PC-3 (cell line): ENCODE results near the gene TEAD1.

Experiments used
- EZH2 ChIP-seq: fragments of 300-600 bp; sonication (generic); IDR thresholded peaks from one replicate; pipeline ENCODE4 v1.6.1; 2017; ENCODE audit warnings: antibody characterized with exemption, mild to moderate bottlenecking, low read length; ENCODE audit not compliant: unreplicated experiment
- TF ChIP-seq, protein P1 (sequence below): fragments of 300-600 bp; sonication (generic); conservative IDR thresholded peaks from 2 replicates; pipeline ENCODE4 v1.5.1; 2017; ENCODE audit warnings: antibody characterized with exemption, low read depth, mild to moderate bottlenecking, low read length

- no peak for TF ChIP-seq EZH2
- TF ChIP-seq, protein P1, sequence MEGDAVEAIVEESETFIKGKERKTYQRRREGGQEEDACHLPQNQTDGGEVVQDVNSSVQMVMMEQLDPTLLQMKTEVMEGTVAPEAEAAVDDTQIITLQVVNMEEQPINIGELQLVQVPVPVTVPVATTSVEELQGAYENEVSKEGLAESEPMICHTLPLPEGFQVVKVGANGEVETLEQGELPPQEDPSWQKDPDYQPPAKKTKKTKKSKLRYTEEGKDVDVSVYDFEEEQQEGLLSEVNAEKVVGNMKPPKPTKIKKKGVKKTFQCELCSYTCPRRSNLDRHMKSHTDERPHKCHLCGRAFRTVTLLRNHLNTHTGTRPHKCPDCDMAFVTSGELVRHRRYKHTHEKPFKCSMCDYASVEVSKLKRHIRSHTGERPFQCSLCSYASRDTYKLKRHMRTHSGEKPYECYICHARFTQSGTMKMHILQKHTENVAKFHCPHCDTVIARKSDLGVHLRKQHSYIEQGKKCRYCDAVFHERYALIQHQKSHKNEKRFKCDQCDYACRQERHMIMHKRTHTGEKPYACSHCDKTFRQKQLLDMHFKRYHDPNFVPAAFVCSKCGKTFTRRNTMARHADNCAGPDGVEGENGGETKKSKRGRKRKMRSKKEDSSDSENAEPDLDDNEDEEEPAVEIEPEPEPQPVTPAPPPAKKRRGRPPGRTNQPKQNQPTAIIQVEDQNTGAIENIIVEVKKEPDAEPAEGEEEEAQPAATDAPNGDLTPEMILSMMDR, result no peak
Observed at GRCh38 chr11:12902791-12903486, 228.7 kb downstream of the TEAD1 start.
